Lower leg skin (tissue), 3 donors: ENCODE measurements around the gene CDH22.

Experiments used
- POLR2A ChIP-seq, 2 donors: fragments of 450-650 bp; IDR thresholded peaks; one replicate each; pipeline ENCODE4 v1.6.1; 2016 to 2017; ENCODE audit warnings: antibody characterized with exemption in 2 of 2, mild to moderate bottlenecking in 1 of 2, moderate library complexity in 1 of 2
- TF ChIP-seq, protein P1 (sequence below), 3 donors: fragments of 450-650 bp; IDR thresholded peaks; one replicate each; pipeline ENCODE4 v1.5.1; 2016; ENCODE audit warnings: antibody characterized with exemption in 3 of 3, mild to moderate bottlenecking in 3 of 3, moderate library complexity in 2 of 3

DNA sequence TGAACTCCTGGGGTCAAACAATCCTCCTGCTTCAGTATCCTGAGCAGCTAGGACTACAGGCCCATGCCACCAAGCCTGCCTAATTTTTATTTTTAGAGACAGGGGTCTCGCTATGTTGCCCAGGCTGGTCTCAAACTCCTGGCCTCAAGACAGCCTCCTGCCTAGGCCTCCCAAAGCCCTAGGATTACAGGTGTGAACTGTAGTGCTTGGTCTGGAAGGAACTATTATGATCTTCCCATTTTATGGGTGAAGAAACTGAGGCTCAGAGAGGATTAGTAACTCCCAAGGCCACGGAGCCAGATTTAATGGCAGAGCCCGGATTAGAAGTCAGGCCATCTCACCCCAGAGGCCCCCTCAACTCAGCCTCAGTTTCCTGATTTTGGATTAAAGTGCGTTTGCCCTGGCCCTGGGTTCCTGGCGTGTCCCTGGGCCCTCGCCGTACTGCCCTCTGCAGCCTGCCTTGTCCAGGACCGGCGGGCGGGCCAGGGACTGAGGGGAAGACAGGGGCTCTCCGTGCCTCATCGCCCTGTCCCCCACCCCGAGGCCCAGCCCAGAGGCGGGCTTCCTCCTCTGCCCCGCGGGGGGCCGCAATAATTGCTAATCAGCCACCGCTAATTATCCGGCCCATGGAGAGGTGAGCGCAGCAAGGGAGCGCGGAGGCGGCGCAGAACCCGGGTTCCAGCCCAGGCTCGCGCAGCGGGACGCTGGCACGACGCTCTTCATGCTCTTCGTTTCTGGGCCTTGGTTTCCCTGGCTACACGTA, 155.3 kb downstream of the CDH22 start:
- no peak for TF ChIP-seq POLR2A (IDR thresholded peaks at IDR 0.05)
- TF ChIP-seq, protein P1, sequence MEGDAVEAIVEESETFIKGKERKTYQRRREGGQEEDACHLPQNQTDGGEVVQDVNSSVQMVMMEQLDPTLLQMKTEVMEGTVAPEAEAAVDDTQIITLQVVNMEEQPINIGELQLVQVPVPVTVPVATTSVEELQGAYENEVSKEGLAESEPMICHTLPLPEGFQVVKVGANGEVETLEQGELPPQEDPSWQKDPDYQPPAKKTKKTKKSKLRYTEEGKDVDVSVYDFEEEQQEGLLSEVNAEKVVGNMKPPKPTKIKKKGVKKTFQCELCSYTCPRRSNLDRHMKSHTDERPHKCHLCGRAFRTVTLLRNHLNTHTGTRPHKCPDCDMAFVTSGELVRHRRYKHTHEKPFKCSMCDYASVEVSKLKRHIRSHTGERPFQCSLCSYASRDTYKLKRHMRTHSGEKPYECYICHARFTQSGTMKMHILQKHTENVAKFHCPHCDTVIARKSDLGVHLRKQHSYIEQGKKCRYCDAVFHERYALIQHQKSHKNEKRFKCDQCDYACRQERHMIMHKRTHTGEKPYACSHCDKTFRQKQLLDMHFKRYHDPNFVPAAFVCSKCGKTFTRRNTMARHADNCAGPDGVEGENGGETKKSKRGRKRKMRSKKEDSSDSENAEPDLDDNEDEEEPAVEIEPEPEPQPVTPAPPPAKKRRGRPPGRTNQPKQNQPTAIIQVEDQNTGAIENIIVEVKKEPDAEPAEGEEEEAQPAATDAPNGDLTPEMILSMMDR (IDR thresholded peaks at IDR 0.05), result no peak
